HepG2 (cell line): Measurements from ENCODE around the gene THOC6. TPM values are rescaled to one million over a fixed set of nuclear protein-coding genes. Genes with fewer than 3 reads are reported as not detected.

Experiments used
- CAMTA2 ChIP-seq: sonication (generic); formaldehyde crosslinking; IDR thresholded peaks from 2 replicates; pipeline ENCODE4 v1.4.0; 2020; ENCODE audit warnings: mild to moderate bottlenecking, missing genetic modification reagents, borderline replicate concordance
- CCDC6 ChIP-seq: sonication (generic); formaldehyde crosslinking; IDR thresholded peaks from 2 replicates; pipeline ENCODE4 v1.8.1; 2022; ENCODE audit warnings: mild to moderate bottlenecking, missing genetic modification reagents, moderate library complexity
- HNF4G ChIP-seq, 2 experiments: sonication (generic) in 1 of 2; formaldehyde crosslinking in 1 of 2; IDR thresholded peaks; 2 replicates each; pipeline versions ENCODE4 v1.4.0 to v1.6.1; 2011 to 2020; ENCODE audit warnings: borderline replicate concordance in 2 of 2, low read depth in 2 of 2, mild to moderate bottlenecking in 2 of 2, low read length in 1 of 2, missing genetic modification reagents in 1 of 2, moderate library complexity in 1 of 2
- HNRNPK ChIP-seq: fragments of 200-400 bp; formaldehyde crosslinking; IDR thresholded peaks from 2 replicates; pipeline ENCODE4 v1.6.1; 2018; ENCODE audit warnings: low read length, low read depth, moderate library complexity, mild to moderate bottlenecking; ENCODE audit not compliant: poor library complexity, severe bottlenecking
- HOXA5 ChIP-seq: sonication (generic); formaldehyde crosslinking; IDR thresholded peaks from 2 replicates; pipeline ENCODE4 v1.4.0; 2020; ENCODE audit warnings: missing genetic modification reagents
- JARID2 ChIP-seq: sonication (generic); formaldehyde crosslinking; IDR thresholded peaks from 2 replicates; pipeline ENCODE4 v1.8.1; 2023; ENCODE audit warnings: missing genetic modification reagents, inconsistent platforms; ENCODE audit not compliant: insufficient replicate concordance
- KLF12 ChIP-seq: sonication (generic); formaldehyde crosslinking; IDR thresholded peaks from 2 replicates; pipeline ENCODE4 v1.4.0; 2020; ENCODE audit warnings: missing genetic modification reagents, borderline replicate concordance
- MAZ ChIP-seq, 2 experiments: sonication (generic) in 1 of 2; formaldehyde crosslinking in 1 of 2; IDR thresholded peaks; 2 replicates each; pipeline versions ENCODE4 v1.5.0 to v1.6.1; 2012 to 2020; ENCODE audit warnings: low read depth in 2 of 2, mild to moderate bottlenecking in 2 of 2, borderline replicate concordance in 1 of 2, improper control_type of control experiment in 1 of 2, low read length in 1 of 2, missing genetic modification reagents in 1 of 2, moderate library complexity in 1 of 2
- MYC ChIP-seq: sonication (generic); formaldehyde crosslinking; IDR thresholded peaks from 2 replicates; pipeline ENCODE4 v1.9.0; 2021; ENCODE audit warnings: missing genetic modification reagents, borderline replicate concordance
- NFIC ChIP-seq: IDR thresholded peaks from 2 replicates; pipeline ENCODE4 v1.6.1; 2012; ENCODE audit warnings: mild to moderate bottlenecking, low read length, inconsistent platforms
- RARA ChIP-seq: IDR thresholded peaks from 2 replicates; pipeline ENCODE4 v1.6.1; 2016; ENCODE audit warnings: missing genetic modification reagents, missing compliant biosample characterization
- SMAD9 ChIP-seq: sonication (generic); formaldehyde crosslinking; IDR thresholded peaks from 2 replicates; pipeline ENCODE4 v1.5.1; 2020; ENCODE audit warnings: mild to moderate bottlenecking, missing genetic modification reagents
- TBP ChIP-seq: sonication (generic); formaldehyde crosslinking; IDR thresholded peaks from 2 replicates; pipeline ENCODE4 v1.5.0; 2020; ENCODE audit warnings: missing genetic modification reagents
- U2AF1 ChIP-seq: fragments of 200-400 bp; formaldehyde crosslinking; optimal IDR thresholded peaks from 2 replicates; pipeline ENCODE3; 2017; ENCODE audit warnings: mild to moderate bottlenecking, low read depth, low read length
- ZNF3 ChIP-seq: IDR thresholded peaks from 2 replicates; pipeline ENCODE4 v1.7.0; 2017; ENCODE audit warnings: inconsistent platforms
- ZNF891 ChIP-seq: sonication (generic); formaldehyde crosslinking; IDR thresholded peaks from 2 replicates; pipeline ENCODE4 v1.5.0; 2020; ENCODE audit warnings: mild to moderate bottlenecking, missing genetic modification reagents
- polyA plus RNA-seq, 8 experiments: library from polyadenylated mRNA; depleted of rRNA in 3 of 8; stranded (reverse) in 7 of 8; unstranded in 1 of 8; fragments of >200 nt; fragmentation: Illumina TruSeq in 4 of 8; extraction: Trizol in 4 of 8; gene quantifications; 2 replicates each; pipeline versions ENCODE4 v1.2.1 to v1.2.3, GENCODE V29; 2011 to 2016; ENCODE audit warnings: low read depth in 4 of 8, missing spikeins in 1 of 8, mixed read lengths in 1 of 8; ENCODE audit not compliant: insufficient read depth in 1 of 8
- total RNA-seq, 5 experiments: library from RNA; depleted of rRNA; stranded (reverse); fragments of >200 nt; fragmentation: Illumina TruSeq; extraction: Trizol; gene quantifications; 2 replicates each; pipeline ENCODE4 v1.2.3, GENCODE V29; 2016; ENCODE audit warnings: low read depth in 1 of 5
- TF ChIP-seq, protein P1 (sequence below): sonication (generic); formaldehyde crosslinking; conservative IDR thresholded peaks from 2 replicates; pipeline ENCODE4 v1.8.0; 2022; ENCODE audit warnings: mild to moderate bottlenecking, moderate library complexity, missing genetic modification reagents
- TF ChIP-seq, protein P2 (sequence below): sonication (generic); formaldehyde crosslinking; IDR thresholded peaks from 2 replicates; pipeline ENCODE4 v1.4.0; 2020; ENCODE audit warnings: missing genetic modification reagents; ENCODE audit errors: not compliant biosample characterization
- TF ChIP-seq, protein P3 (sequence below): sonication (generic); formaldehyde crosslinking; IDR thresholded peaks from 2 replicates; pipeline ENCODE4 v1.4.0; 2020; ENCODE audit warnings: missing genetic modification reagents
- TF ChIP-seq, protein P4 (sequence below): sonication (generic); formaldehyde crosslinking; IDR thresholded peaks from 2 replicates; pipeline ENCODE4 v1.5.0; 2020; ENCODE audit warnings: missing genetic modification reagents

Gene THOC6
- total and polyA plus RNA-seq, 2 of the 13 experiments (the other 11 are each of a cell fraction or from before 2014, with no cell fraction given) = 32.1 to 37.0 TPM

DNA sequence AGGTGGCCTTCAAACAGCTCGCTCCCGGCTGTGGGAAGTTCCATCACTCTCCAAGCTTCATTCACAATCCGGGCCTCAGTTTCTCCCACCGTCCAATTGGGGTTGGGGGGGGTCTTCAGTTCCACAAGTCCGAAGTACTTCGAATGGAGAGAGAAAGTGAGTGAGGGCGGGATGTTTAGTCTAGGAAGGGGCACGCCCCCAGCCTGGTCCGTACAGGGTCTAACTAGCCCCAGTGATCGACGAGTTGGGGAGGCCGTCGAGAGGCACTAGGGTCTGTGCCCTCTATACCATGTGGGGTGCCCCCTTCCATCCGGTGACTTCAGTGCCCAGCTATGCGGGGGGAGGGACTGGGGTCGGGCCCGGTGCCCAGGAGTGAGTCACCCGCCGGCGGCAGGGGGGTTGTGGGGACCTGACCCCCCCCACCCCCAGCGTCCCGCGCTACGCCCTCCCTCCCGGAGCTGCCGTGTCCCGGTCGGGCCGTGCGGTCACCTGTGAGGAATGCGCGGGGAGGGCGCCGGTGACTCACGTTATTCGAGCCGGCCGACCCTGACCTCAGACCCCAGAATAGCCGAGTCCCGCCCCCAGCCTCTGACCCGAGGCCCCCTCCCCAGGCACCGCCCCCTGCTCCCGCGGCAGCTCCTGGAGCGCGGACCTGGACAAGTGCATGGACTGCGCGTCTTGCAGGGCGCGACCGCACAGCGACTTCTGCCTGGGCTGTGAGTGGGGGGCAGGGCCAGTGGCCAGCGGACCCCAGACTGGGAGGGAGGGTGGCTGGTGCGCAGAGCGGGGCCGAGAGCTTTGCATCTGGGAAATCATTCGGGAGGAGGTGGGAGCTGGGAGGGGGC is 3.0 kb upstream of the THOC6 start (continued):
- TF ChIP-seq NFIC = peak; percentile 62; the same call in 1 of the 2 replicates
- TF ChIP-seq, protein P1, sequence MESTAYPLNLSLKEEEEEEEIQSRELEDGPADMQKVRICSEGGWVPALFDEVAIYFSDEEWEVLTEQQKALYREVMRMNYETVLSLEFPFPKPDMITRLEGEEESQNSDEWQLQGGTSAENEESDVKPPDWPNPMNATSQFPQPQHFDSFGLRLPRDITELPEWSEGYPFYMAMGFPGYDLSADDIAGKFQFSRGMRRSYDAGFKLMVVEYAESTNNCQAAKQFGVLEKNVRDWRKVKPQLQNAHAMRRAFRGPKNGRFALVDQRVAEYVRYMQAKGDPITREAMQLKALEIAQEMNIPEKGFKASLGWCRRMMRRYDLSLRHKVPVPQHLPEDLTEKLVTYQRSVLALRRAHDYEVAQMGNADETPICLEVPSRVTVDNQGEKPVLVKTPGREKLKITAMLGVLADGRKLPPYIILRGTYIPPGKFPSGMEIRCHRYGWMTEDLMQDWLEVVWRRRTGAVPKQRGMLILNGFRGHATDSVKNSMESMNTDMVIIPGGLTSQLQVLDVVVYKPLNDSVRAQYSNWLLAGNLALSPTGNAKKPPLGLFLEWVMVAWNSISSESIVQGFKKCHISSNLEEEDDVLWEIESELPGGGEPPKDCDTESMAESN (CRISPR knock-in tag) = peak; percentile 66; the same call in 1 of the 2 replicates
- peak; percentile 42 for TF ChIP-seq JARID2
- peak; percentile 83 for TF ChIP-seq MAZ (IDR thresholded peaks at IDR 0.05; ENCODE audit: borderline replicate concordance, low read depth, low read length)
- TF ChIP-seq MAZ (CRISPR knock-in tag; IDR thresholded peaks at IDR 0.05; ENCODE audit: low read depth) = peak; percentile 68; the same call in 1 of the 2 replicates
- TF ChIP-seq CAMTA2 (CRISPR knock-in tag) = no peak
- TF ChIP-seq, protein P2, sequence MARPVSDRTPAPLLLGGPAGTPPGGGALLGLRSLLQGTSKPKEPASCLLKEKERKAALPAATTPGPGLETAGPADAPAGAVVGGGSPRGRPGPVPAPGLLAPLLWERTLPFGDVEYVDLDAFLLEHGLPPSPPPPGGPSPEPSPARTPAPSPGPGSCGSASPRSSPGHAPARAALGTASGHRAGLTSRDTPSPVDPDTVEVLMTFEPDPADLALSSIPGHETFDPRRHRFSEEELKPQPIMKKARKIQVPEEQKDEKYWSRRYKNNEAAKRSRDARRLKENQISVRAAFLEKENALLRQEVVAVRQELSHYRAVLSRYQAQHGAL = peak; percentile 31
- TF ChIP-seq MYC = peak; percentile 76; the same call in 1 of the 2 replicates
- no peak for TF ChIP-seq ZNF3 (CRISPR knock-in tag)
- TF ChIP-seq RARA = peak; percentile 84
- peak; percentile 67 for TF ChIP-seq KLF12
- TF ChIP-seq CCDC6 (CRISPR knock-in tag) = peak; percentile 87
- TF ChIP-seq TBP (CRISPR knock-in tag) = 0 out of 2 replicates have a peak, but pooled peaks have one; percentile 44
- TF ChIP-seq SMAD9 (CRISPR knock-in tag) = 0 out of 2 replicates have a peak, but pooled peaks have one; percentile 29
- no peak for TF ChIP-seq HNF4G (IDR thresholded peaks at IDR 0.05; ENCODE audit: borderline replicate concordance, low read depth, low read length)
- no peak for TF ChIP-seq HNF4G (CRISPR knock-in tag; IDR thresholded peaks at IDR 0.05; ENCODE audit: borderline replicate concordance, low read depth)
- TF ChIP-seq HNRNPK = no peak
- TF ChIP-seq, protein P3, sequence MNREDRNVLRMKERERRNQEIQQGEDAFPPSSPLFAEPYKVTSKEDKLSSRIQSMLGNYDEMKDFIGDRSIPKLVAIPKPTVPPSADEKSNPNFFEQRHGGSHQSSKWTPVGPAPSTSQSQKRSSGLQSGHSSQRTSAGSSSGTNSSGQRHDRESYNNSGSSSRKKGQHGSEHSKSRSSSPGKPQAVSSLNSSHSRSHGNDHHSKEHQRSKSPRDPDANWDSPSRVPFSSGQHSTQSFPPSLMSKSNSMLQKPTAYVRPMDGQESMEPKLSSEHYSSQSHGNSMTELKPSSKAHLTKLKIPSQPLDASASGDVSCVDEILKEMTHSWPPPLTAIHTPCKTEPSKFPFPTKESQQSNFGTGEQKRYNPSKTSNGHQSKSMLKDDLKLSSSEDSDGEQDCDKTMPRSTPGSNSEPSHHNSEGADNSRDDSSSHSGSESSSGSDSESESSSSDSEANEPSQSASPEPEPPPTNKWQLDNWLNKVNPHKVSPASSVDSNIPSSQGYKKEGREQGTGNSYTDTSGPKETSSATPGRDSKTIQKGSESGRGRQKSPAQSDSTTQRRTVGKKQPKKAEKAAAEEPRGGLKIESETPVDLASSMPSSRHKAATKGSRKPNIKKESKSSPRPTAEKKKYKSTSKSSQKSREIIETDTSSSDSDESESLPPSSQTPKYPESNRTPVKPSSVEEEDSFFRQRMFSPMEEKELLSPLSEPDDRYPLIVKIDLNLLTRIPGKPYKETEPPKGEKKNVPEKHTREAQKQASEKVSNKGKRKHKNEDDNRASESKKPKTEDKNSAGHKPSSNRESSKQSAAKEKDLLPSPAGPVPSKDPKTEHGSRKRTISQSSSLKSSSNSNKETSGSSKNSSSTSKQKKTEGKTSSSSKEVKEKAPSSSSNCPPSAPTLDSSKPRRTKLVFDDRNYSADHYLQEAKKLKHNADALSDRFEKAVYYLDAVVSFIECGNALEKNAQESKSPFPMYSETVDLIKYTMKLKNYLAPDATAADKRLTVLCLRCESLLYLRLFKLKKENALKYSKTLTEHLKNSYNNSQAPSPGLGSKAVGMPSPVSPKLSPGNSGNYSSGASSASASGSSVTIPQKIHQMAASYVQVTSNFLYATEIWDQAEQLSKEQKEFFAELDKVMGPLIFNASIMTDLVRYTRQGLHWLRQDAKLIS (CRISPR knock-in tag) = peak; percentile 46; the same call in 1 of the 2 replicates
- TF ChIP-seq, protein P4, sequence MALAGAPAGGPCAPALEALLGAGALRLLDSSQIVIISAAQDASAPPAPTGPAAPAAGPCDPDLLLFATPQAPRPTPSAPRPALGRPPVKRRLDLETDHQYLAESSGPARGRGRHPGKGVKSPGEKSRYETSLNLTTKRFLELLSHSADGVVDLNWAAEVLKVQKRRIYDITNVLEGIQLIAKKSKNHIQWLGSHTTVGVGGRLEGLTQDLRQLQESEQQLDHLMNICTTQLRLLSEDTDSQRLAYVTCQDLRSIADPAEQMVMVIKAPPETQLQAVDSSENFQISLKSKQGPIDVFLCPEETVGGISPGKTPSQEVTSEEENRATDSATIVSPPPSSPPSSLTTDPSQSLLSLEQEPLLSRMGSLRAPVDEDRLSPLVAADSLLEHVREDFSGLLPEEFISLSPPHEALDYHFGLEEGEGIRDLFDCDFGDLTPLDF = 0 out of 2 replicates have a peak, but pooled peaks have one; percentile 20
- TF ChIP-seq ZNF891 (CRISPR knock-in tag) = no peak
- TF ChIP-seq U2AF1 = peak; percentile 61
- peak; percentile 75; the same call in 1 of the 2 replicates for TF ChIP-seq HOXA5
